GM12878 (cell line): ENCODE measurements around the gene DALRD3. TPM values are rescaled to one million over a fixed set of nuclear protein-coding genes. Genes with fewer than 3 reads are reported as not detected.

ENCODE experiments used
- ATAC-seq: fragments of 200-7000 bp; cut with Tn5 transposase; 3 replicates; pipeline ENCODE4 v1.9.1; 2020; ENCODE audit warnings: mild to moderate bottlenecking, moderate library complexity
- BruUV-seq: library from RNA; stranded (reverse); fragments of 400-500 nt; replicated peaks from 2 replicates; lab custom pipeline; 2021; lab: Mats Ljungman, UMichigan
- CTCF ChIA-PET: fragments of 300-600 bp; sonication (Branson Sonifier 250); formaldehyde crosslinking; extraction: SDS; loops from one replicate; lab custom pipeline; 2021; ENCODE audit warnings: inconsistent platforms; lab: Yijun Ruan, JAX
- POLR2A ChIA-PET: fragments of 350-600 bp; formaldehyde crosslinking; extraction: SDS; loops from one replicate; lab custom pipeline; 2021; ENCODE audit warnings: inconsistent platforms; lab: Charles Lee
- RAD21 ChIA-PET: fragments of 300-600 bp; sonication (Branson Sonifier 250); formaldehyde crosslinking; loops from one replicate; lab custom pipeline; 2023; ENCODE audit warnings: antibody characterized with exemption; ENCODE audit not compliant: unreplicated experiment; lab: Charles Lee
- SMC1A ChIA-PET: fragments of 300-600 bp; sonication (Branson Sonifier 250); formaldehyde crosslinking; loops from one replicate; lab custom pipeline; 2023; ENCODE audit not compliant: unreplicated experiment, uncharacterized antibody; lab: Charles Lee
- DNase-seq: peaks from one replicate; pipeline ENCODE4 v3.0.0-alpha.2; 2011; ENCODE audit warnings: low read depth, low spot score
- FAIRE-seq: peaks from 3 replicates; lab custom pipeline; 2011; peaks lifted over from hg19 to GRCh38; lab: Jason Lieb, UNC
- H2AFZ ChIP-seq: 2 replicates; pipeline ENCODE4 v1.6.0; 2011; ENCODE audit warnings: low read depth, low read length, control low read depth; ENCODE audit not compliant: control insufficient read depth
- H3K27ac ChIP-seq: 2 replicates; pipeline ENCODE4 v1.5.1; 2011; ENCODE audit warnings: control low read depth; ENCODE audit not compliant: control insufficient read depth, insufficient read depth
- H3K27me3 ChIP-seq, 2 experiments: replicated peaks in 1 of 2; 2 replicates each; pipeline versions ENCODE4 v1.6.0 to v1.6.1; 2011; ENCODE audit warnings: low read length in 1 of 2; ENCODE audit not compliant: control insufficient read depth in 2 of 2, insufficient read depth in 2 of 2
- H3K36me3 ChIP-seq, 2 experiments: 2 replicates each; pipeline ENCODE4 v1.5.1; 2011; ENCODE audit warnings: low read length in 1 of 2; ENCODE audit not compliant: control insufficient read depth in 2 of 2, insufficient read depth in 2 of 2
- H3K4me1 ChIP-seq: 2 replicates; pipeline ENCODE4 v1.6.1; 2011; ENCODE audit warnings: mild to moderate bottlenecking, low read length, moderate library complexity, mixed read lengths; ENCODE audit not compliant: control insufficient read depth, insufficient read depth
- H3K4me2 ChIP-seq: 2 replicates; pipeline ENCODE4 v1.6.0; 2011; ENCODE audit warnings: control low read depth; ENCODE audit not compliant: control insufficient read depth, insufficient read depth
- H3K4me3 ChIP-seq: fragments of 200-600 bp; sonication (generic); 2 replicates; pipeline ENCODE4 v1.5.1; 2016
- H3K79me2 ChIP-seq: 2 replicates; pipeline ENCODE4 v1.6.0; 2011; ENCODE audit warnings: low read length; ENCODE audit not compliant: control insufficient read depth, insufficient read depth
- H3K9ac ChIP-seq: 2 replicates; pipeline ENCODE4 v1.8.0; 2011; ENCODE audit warnings: low read length, control low read depth, mixed read lengths; ENCODE audit not compliant: control insufficient read depth, insufficient read depth
- H3K9me3 ChIP-seq: replicated peaks from 3 replicates; pipeline ENCODE4 v1.5.1; 2011; ENCODE audit warnings: mild to moderate bottlenecking, low read length; ENCODE audit not compliant: control insufficient read depth, insufficient read depth
- H4K20me1 ChIP-seq: 2 replicates; pipeline ENCODE4 v1.6.0; 2011; ENCODE audit not compliant: control insufficient read depth, insufficient read depth
- ASH2L ChIP-seq: fragments of 300-600, 200-600 bp; sonication (generic); IDR thresholded peaks from 2 replicates; pipeline ENCODE4 v1.6.1; 2017; ENCODE audit warnings: low read depth, mild to moderate bottlenecking, borderline replicate concordance
- EGR1 ChIP-seq, 2 experiments: IDR thresholded peaks; 1 replicate in 1 of 2; 2 replicates in 1 of 2; pipeline ENCODE4 v1.6.1; 2011 to 2012; ENCODE audit warnings: low read depth in 2 of 2, low read length in 2 of 2, borderline replicate concordance in 1 of 2, mild to moderate bottlenecking in 1 of 2, moderate library complexity in 1 of 2
- HDAC2 ChIP-seq: fragments of 200-600 bp; sonication (generic); IDR thresholded peaks from 2 replicates; pipeline ENCODE4 v1.6.1; 2017
- MXI1 ChIP-seq: fragments of 150-350 bp; IDR thresholded peaks from 2 replicates; pipeline ENCODE4 v1.6.1; 2011; ENCODE audit warnings: low read depth, mild to moderate bottlenecking, inconsistent platforms, low read length, improper control_type of control experiment
- MYB ChIP-seq: fragments of 150-350 bp; IDR thresholded peaks from 2 replicates; pipeline ENCODE4 v1.6.1; 2014; ENCODE audit warnings: mild to moderate bottlenecking, low read depth, low read length, borderline replicate concordance
- NBN ChIP-seq: fragments of 450-650 bp; IDR thresholded peaks from 2 replicates; pipeline ENCODE4 v1.6.1; 2016
- NFYB ChIP-seq: IDR thresholded peaks from 2 replicates; pipeline ENCODE4 v1.6.1; 2011; ENCODE audit warnings: low read depth, mild to moderate bottlenecking, low read length, improper control_type of control experiment, moderate library complexity; ENCODE audit not compliant: insufficient read depth
- NR2C2 ChIP-seq: IDR thresholded peaks from 2 replicates; pipeline ENCODE4 v1.6.1; 2011; ENCODE audit warnings: borderline replicate concordance, low read depth; ENCODE audit not compliant: control insufficient read depth, insufficient read length
- POLR2AphosphoS2 ChIP-seq: IDR thresholded peaks from 2 replicates; pipeline ENCODE4 v1.6.1; 2011; ENCODE audit warnings: low read depth, mild to moderate bottlenecking, low read length, improper control_type of control experiment, moderate library complexity
- RUNX3 ChIP-seq: IDR thresholded peaks from 2 replicates; pipeline ENCODE4 v1.6.1; 2012; ENCODE audit warnings: low read length, inconsistent platforms
- STAT3 ChIP-seq: IDR thresholded peaks from 2 replicates; pipeline ENCODE4 v1.6.1; 2011; ENCODE audit warnings: low read depth, low read length, improper control_type of control experiment
- SUZ12 ChIP-seq: fragments of 200-600 bp; sonication (generic); IDR thresholded peaks from one replicate; pipeline ENCODE4 v1.6.1; 2018; ENCODE audit warnings: antibody characterized with exemption, mild to moderate bottlenecking; ENCODE audit not compliant: unreplicated experiment
- YY1 ChIP-seq: IDR thresholded peaks from 2 replicates; pipeline ENCODE4 v1.6.1; 2011; ENCODE audit warnings: low read depth, mild to moderate bottlenecking, low read length
- ZBED1 ChIP-seq: IDR thresholded peaks from 2 replicates; pipeline ENCODE4 v1.6.1; 2016; ENCODE audit warnings: borderline replicate concordance
- ZNF24 ChIP-seq: fragments of 450-650 bp; IDR thresholded peaks from 2 replicates; pipeline ENCODE4 v1.6.1; 2017; ENCODE audit warnings: antibody characterized with exemption, mild to moderate bottlenecking
- WGBS: methylation state at CpG from one replicate; pipeline ENCODE4 v1.1.6; 2016; ENCODE audit warnings: low lambda C conversion rate; ENCODE audit not compliant: insufficient replicate concordance, insufficient coverage; ENCODE audit errors: missing lambda C conversion rate; 5-methylcytosine and 5-hydroxymethylcytosine counted together
- in situ Hi-C: fragments of 300-500 bp; cut with MboI; formaldehyde crosslinking; loops from 9 replicates; pipeline ENCODE4 v1.14.3; 2018; ENCODE audit warnings: mixed read lengths
- intact Hi-C: fragments of 100-400 bp; cut with micrococcal nuclease; formaldehyde crosslinking; loops from one replicate; pipeline ENCODE4 v1.14.2; 2022; ENCODE audit not compliant: unreplicated experiment
- polyA plus RNA-seq, 11 experiments: library from polyadenylated mRNA; depleted of rRNA in 4 of 11; unstranded in 6 of 11; stranded (reverse) in 5 of 11; fragments of >200 nt; fragmentation: Nextera tagmentation in 4 of 11; fragmentation: Illumina TruSeq in 1 of 11; extraction: Ambion mirVana in 4 of 11; extraction: Trizol in 1 of 11; gene quantifications; 1 replicate in 1 of 11; 2 replicates in 10 of 11; pipeline versions ENCODE4 v1.2.1 to v1.2.3, GENCODE V29; 2011 to 2016; ENCODE audit warnings: inconsistent platforms in 2 of 11, missing spikeins in 2 of 11, low read depth in 1 of 11
- total RNA-seq, 4 experiments: library from RNA; depleted of rRNA in 3 of 4; stranded (reverse); fragments of >200 nt in 3 of 4; fragmentation: Illumina TruSeq in 1 of 4; extraction: Trizol in 1 of 4; gene quantifications; 2 replicates each; pipeline versions ENCODE4 v1.2.1 to v1.2.3, GENCODE V29; 2013 to 2021
- TF ChIP-seq, protein P1 (sequence below): fragments of 450-650 bp; IDR thresholded peaks from 2 replicates; pipeline ENCODE4 v1.6.1; 2017; ENCODE audit warnings: antibody characterized with exemption, mild to moderate bottlenecking, moderate library complexity
- TF ChIP-seq, protein P2 (sequence below): IDR thresholded peaks from 2 replicates; pipeline ENCODE4 v1.6.1; 2011; ENCODE audit warnings: borderline replicate concordance, low read depth, mild to moderate bottlenecking, moderate library complexity, low read length; ENCODE audit not compliant: insufficient read depth, poor library complexity, severe bottlenecking
- TF ChIP-seq, protein P3 (sequence below): IDR thresholded peaks from 2 replicates; pipeline ENCODE4 v1.6.1; 2012; ENCODE audit warnings: low read depth, low read length, improper control_type of control experiment

Gene DALRD3
- total and polyA plus RNA-seq, 10 of the 15 experiments (the other 5 are each of a cell fraction or from before 2014, with no cell fraction given), result 10.1 to 28.2 (median 21.6) TPM

DNA sequence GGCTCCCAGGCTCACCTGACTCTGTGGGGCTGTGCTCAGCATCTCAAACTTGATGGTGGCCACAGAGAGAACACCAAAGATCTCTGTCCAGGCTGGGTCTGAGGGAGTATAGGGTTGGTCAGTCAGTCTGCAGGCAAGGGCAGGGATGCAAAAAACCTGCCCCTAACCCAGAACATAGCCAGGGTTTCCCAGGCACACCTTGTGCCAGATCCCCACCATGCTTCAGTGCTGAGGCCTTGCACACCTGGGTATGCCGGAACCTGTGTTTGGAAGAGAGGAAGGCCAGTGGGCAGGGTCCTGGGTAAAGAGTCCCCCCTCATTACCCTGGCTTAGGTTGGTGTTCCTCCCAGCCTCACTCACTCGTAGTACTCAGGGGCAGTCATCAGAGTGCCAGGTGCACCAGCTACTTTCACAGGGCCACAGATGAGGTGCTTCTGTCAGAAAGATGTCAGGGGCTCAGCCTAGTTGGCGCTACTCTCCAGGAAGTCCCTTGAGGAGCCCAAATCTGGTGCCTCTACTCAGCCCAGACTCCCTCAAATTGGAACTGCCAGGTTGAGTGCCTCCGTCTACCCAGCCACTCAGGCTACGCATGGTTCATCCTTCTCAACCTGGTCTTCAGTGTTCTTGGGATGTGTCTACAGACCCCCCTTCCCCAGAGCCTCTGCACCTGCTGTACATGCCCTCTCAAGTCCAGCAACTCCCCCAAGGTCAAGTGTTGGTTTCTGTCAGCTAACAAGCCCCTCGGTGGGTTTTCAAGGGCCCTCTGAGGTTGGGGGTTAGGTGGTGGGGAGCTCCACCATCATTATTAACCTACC is 1.8 kb downstream of the DALRD3 start:
- Histone ChIP-seq H3K9me3 (no peaks in the 10 kb centered on the region), H3K79me2 (peaks cover 25% of the 10 kb centered on the region), H3K9ac (no peak overlapping the region), H3K27ac (no peak overlapping the region), H3K4me2 (peak overlapping the region; percentile 86), H3K36me3 (peaks cover 24 to 30% of the 10 kb centered on the region in 2 experiments), H3K4me3 (no peak overlapping the region), H3K4me1 (peaks cover 5% of the 10 kb centered on the region; the same call in 1 of the 2 replicates), H2AFZ (no peak overlapping the region), H3K27me3 (no peaks in the 10 kb centered on the region), H4K20me1 (0 out of 2 replicates have a peak, but pooled peaks cover 3% of the 10 kb centered on the region)
- BruUV-seq, result no TSS peak
- in situ Hi-C loops (no loop called here), intact Hi-C loops (no loop called here)
- ChIA-PET POLR2A (interaction anchor here (1.6 to 2.8 kb wide), 3 partner anchors 9 to 77 kb away, joined by 6 to 28 read pairs (median 7); partner anchors contain the start of genes QRICH1 and WDR6), CTCF (interaction anchor here (0.6 to 5.9 kb wide), 3 partner anchors 9 to 27 kb away, joined by 3 to 83 read pairs (median 21); partner anchors contain the start of genes P4HTM and WDR6), SMC1A (interaction anchor here (1.3 to 4.2 kb wide), 2 partner anchors 9 to 29 kb away, joined by 3 to 21 read pairs; partner anchors contain the start of gene WDR6), RAD21 (interaction anchor here (2.3 kb wide), 1 partner anchor 29 kb away, joined by 12 read pairs; no protein-coding TSS in a partner anchor)
- FAIRE-seq (no peak), ATAC-seq (no peak), DNase-seq (no peak)
- WGBS, result 74% methylated on average over 6 of the region's 6 CpGs
- TF ChIP-seq, protein P1, sequence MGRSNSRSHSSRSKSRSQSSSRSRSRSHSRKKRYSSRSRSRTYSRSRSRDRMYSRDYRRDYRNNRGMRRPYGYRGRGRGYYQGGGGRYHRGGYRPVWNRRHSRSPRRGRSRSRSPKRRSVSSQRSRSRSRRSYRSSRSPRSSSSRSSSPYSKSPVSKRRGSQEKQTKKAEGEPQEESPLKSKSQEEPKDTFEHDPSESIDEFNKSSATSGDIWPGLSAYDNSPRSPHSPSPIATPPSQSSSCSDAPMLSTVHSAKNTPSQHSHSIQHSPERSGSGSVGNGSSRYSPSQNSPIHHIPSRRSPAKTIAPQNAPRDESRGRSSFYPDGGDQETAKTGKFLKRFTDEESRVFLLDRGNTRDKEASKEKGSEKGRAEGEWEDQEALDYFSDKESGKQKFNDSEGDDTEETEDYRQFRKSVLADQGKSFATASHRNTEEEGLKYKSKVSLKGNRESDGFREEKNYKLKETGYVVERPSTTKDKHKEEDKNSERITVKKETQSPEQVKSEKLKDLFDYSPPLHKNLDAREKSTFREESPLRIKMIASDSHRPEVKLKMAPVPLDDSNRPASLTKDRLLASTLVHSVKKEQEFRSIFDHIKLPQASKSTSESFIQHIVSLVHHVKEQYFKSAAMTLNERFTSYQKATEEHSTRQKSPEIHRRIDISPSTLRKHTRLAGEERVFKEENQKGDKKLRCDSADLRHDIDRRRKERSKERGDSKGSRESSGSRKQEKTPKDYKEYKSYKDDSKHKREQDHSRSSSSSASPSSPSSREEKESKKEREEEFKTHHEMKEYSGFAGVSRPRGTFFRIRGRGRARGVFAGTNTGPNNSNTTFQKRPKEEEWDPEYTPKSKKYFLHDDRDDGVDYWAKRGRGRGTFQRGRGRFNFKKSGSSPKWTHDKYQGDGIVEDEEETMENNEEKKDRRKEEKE, result no peak
- no peak for TF ChIP-seq MYB
- no peak for TF ChIP-seq NBN
- TF ChIP-seq YY1, result no peak
- TF ChIP-seq EGR1 (IDR thresholded peaks at IDR 0.05; ENCODE audit: borderline replicate concordance in 1 of 2, low read depth in 2 of 2, low read length in 2 of 2), result no peak
- TF ChIP-seq NFYB, result no peak
- TF ChIP-seq HDAC2, result no peak
- TF ChIP-seq ASH2L, result no peak
- no peak for TF ChIP-seq ZBED1
- no peak for TF ChIP-seq ZNF24
- TF ChIP-seq, protein P2, sequence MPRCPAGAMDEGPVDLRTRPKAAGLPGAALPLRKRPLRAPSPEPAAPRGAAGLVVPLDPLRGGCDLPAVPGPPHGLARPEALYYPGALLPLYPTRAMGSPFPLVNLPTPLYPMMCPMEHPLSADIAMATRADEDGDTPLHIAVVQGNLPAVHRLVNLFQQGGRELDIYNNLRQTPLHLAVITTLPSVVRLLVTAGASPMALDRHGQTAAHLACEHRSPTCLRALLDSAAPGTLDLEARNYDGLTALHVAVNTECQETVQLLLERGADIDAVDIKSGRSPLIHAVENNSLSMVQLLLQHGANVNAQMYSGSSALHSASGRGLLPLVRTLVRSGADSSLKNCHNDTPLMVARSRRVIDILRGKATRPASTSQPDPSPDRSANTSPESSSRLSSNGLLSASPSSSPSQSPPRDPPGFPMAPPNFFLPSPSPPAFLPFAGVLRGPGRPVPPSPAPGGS, result peak; percentile 14
- no peak for TF ChIP-seq RUNX3
- TF ChIP-seq NR2C2, result no peak
- peak; percentile 73 for TF ChIP-seq POLR2AphosphoS2
- TF ChIP-seq, protein P3, sequence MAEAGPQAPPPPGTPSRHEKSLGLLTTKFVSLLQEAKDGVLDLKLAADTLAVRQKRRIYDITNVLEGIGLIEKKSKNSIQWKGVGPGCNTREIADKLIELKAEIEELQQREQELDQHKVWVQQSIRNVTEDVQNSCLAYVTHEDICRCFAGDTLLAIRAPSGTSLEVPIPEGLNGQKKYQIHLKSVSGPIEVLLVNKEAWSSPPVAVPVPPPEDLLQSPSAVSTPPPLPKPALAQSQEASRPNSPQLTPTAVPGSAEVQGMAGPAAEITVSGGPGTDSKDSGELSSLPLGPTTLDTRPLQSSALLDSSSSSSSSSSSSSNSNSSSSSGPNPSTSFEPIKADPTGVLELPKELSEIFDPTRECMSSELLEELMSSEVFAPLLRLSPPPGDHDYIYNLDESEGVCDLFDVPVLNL, result no peak
- no peak for TF ChIP-seq STAT3
- TF ChIP-seq SUZ12, result no peak
- TF ChIP-seq MXI1, result no peak
